HG03558 (cell line): ENCODE data around the gene NOSTRIN.
"Not testable (repeated sequence)": the region's sequence is repeated elsewhere in the genome, so short reads cannot be mapped to it uniquely, and the experiment has no call there.

Experiments used
- ATAC-seq: cut with Tn5 transposase; IDR thresholded peaks from one replicate; pipeline ENCODE4 v1.9.1; 2021; ENCODE audit warnings: moderate number of reproducible peaks; ENCODE audit not compliant: unreplicated experiment; ENCODE audit errors: extremely low read depth

Gene NOSTRIN

GRCh38 chr2:168816369-168816768 lies 13.9 kb downstream of the NOSTRIN start:
- no peak for ATAC-seq

GRCh38 chr2:168819050-168819715 lies 16.7 kb downstream of the NOSTRIN start:
- ATAC-seq = no peak

- ATAC-seq = no peak
Measured at GRCh38 chr2:168819829-168820489, 17.5 kb downstream of the NOSTRIN start.

- no peak for ATAC-seq
Measured at GRCh38 chr2:168821577-168821976, 19.1 kb downstream of the NOSTRIN start.

- no peak for ATAC-seq
Measured at GRCh38 chr2:168821992-168822391, 19.6 kb downstream of the NOSTRIN start.

GRCh38 chr2:168825126-168825525 lies 22.7 kb downstream of the NOSTRIN start:
- ATAC-seq = no peak

- ATAC-seq = no peak
Measured at GRCh38 chr2:168830958-168831357, 28.5 kb downstream of the NOSTRIN start.

- no peak for ATAC-seq
Measured at GRCh38 chr2:168831662-168832061, 29.2 kb downstream of the NOSTRIN start.

GRCh38 chr2:168835969-168836368 lies 33.5 kb downstream of the NOSTRIN start:
- ATAC-seq = no peak

GRCh38 chr2:168841445-168841844 lies 39.0 kb downstream of the NOSTRIN start:
- ATAC-seq = no peak

GRCh38 chr2:168843253-168843652 lies 40.8 kb downstream of the NOSTRIN start:
- no peak for ATAC-seq

- no peak for ATAC-seq
Measured at GRCh38 chr2:168848225-168848624, 45.8 kb downstream of the NOSTRIN start.

- no peak for ATAC-seq
Measured at GRCh38 chr2:168849610-168850009, 47.2 kb downstream of the NOSTRIN start.

GRCh38 chr2:168850846-168851245 lies 48.4 kb downstream of the NOSTRIN start:
- ATAC-seq = no peak

GRCh38 chr2:168851674-168852320 lies 49.4 kb downstream of the NOSTRIN start:
- ATAC-seq = no peak

GRCh38 chr2:168852481-168852880 lies 50.0 kb downstream of the NOSTRIN start:
- ATAC-seq = no peak

GRCh38 chr2:168853471-168853870 lies 51.0 kb downstream of the NOSTRIN start:
- no peak for ATAC-seq

GRCh38 chr2:168854651-168855050 lies 52.2 kb downstream of the NOSTRIN start:
- no peak for ATAC-seq

GRCh38 chr2:168855601-168856000 lies 53.2 kb downstream of the NOSTRIN start:
- ATAC-seq = no peak

GRCh38 chr2:168858146-168858545 lies 55.7 kb downstream of the NOSTRIN start:
- no peak for ATAC-seq

GRCh38 chr2:168867164-168867563 lies 64.7 kb downstream of the NOSTRIN start:
- ATAC-seq = not testable (repeated sequence)
